HG03460 (cell line): ENCODE measurements around the gene BATF.
"Not testable (repeated sequence)": the region's sequence is repeated elsewhere in the genome, so short reads cannot be mapped to it uniquely, and the experiment has no call there.

Experiments
- ATAC-seq: cut with Tn5 transposase; IDR thresholded peaks from one replicate; pipeline ENCODE4 v1.9.1; 2021; ENCODE audit not compliant: unreplicated experiment

Gene BATF

GRCh38 chr14:75522224-75522982 is at the start of gene BATF:
Gene BATF (plus strand): TSS chr14:75522469. CDS start chr14:75522683, 214 bp downstream.
- peak; percentile 66 for ATAC-seq

GRCh38 chr14:75474127-75474526 is 48.1 kb upstream of the BATF start:
- ATAC-seq: not testable (repeated sequence)

- no peak for ATAC-seq
Measured at GRCh38 chr14:75476274-75476995, 45.8 kb upstream of the BATF start.

GRCh38 chr14:75477881-75478280 is 44.4 kb upstream of the BATF start:
- ATAC-seq: no peak

- peak; percentile 77 for ATAC-seq
Measured at GRCh38 chr14:75479770-75480600, 42.3 kb upstream of the BATF start.

GRCh38 chr14:75482366-75482765 is 39.9 kb upstream of the BATF start:
- ATAC-seq: no peak

- ATAC-seq: no peak
Measured at GRCh38 chr14:75484711-75485429, 37.4 kb upstream of the BATF start.

GRCh38 chr14:75486318-75486717 is 36.0 kb upstream of the BATF start:
- ATAC-seq: no peak

GRCh38 chr14:75487155-75487671 is 35.1 kb upstream of the BATF start:
- peak; percentile 81 for ATAC-seq

GRCh38 chr14:75489480-75489837 is 32.8 kb upstream of the BATF start:
- ATAC-seq: no peak

GRCh38 chr14:75491376-75491978 is 30.8 kb upstream of the BATF start:
- ATAC-seq: no peak

GRCh38 chr14:75492832-75493591 is 29.3 kb upstream of the BATF start:
- no peak for ATAC-seq

- no peak for ATAC-seq
Measured at GRCh38 chr14:75493592-75494087, 28.6 kb upstream of the BATF start.

- ATAC-seq: no peak
Measured at GRCh38 chr14:75494896-75495295, 27.4 kb upstream of the BATF start.

GRCh38 chr14:75495399-75495798 is 26.9 kb upstream of the BATF start:
- no peak for ATAC-seq

GRCh38 chr14:75495882-75496281 is 26.4 kb upstream of the BATF start:
- no peak for ATAC-seq

- ATAC-seq: no peak
Measured at GRCh38 chr14:75496755-75497154, 25.5 kb upstream of the BATF start.

- ATAC-seq: no peak
Measured at GRCh38 chr14:75497191-75497590, 25.1 kb upstream of the BATF start.

GRCh38 chr14:75497701-75498100 is 24.6 kb upstream of the BATF start:
- no peak for ATAC-seq
